ENCODE data around the gene OR2V2.
"Not testable (repeated sequence)": the region's sequence is repeated elsewhere in the genome, so short reads cannot be mapped to it uniquely, and the experiment has no call there.

OR2V2 gene

DNA sequence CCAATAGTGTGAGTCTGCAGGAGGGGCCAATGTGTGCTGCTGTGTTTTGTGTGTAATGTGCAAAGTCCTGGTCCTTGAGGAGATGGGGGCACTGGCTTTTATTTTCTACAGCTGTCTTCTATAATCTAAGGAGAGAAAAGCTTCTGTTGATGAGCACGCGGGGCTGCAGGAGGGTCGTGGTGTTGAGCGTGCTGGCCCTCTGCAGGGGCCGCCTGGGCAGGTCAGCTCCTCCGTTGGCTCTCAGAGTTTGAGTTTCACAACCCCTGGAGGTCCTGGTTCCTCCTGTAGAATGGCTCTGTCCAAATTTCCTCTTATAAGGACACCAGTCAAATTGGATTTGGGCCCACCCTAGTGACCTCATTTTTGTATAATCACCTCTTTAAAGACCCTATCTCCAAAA lies 29.0 kb upstream of the OR2V2 start:
- DNase-seq: no peak

DNA sequence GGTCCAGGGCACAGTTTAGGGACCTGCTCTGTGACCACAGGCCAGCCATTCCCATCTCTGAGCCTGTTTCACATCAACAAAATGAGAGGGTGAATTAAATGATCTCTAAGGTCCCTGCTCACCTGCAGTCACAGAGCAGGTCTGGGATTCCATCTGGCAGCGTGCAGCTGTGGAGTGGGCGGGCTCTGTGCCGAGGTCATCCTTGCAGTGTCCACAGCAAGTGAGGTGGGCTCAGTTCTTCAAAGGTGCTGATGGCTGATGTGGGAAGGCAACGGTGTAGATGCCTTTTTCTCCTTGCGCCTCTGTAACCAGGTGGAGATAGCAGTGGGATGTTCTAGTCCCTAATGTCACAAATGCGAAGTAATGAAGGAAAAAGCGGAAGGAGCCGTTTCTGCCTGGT lies 28.3 kb upstream of the OR2V2 start:
- no peak for DNase-seq

- no peak for DNase-seq
Measured at GRCh38 chr5:181120306-181120705, 27.1 kb upstream of the OR2V2 start.

GRCh38 chr5:181120761-181121160 lies 26.6 kb upstream of the OR2V2 start:
- no peak for DNase-seq

- no peak for DNase-seq
Measured at GRCh38 chr5:181121675-181122561, 25.5 kb upstream of the OR2V2 start.

DNA sequence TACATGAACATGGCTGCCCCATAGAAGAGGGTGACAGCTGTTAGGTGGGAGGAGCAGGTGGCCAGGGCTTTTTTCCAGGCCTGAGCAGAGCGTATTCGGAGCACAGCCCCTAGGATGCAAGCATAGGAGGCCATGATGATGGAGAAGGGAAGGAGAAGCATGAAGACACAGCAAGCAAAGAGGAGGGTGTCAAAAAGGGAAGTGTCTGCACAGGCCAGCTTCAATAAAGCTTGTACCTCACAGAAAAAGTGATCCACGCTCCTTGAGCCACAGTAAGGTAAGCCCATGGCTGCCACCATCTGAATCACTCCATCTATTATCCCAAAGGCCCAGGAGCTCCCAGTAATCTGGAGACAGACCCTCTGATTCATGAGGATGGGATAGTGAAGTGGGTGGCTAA lies 22.9 kb upstream of the OR2V2 start:
- no peak for DNase-seq

- no peak for DNase-seq
Measured at GRCh38 chr5:181126841-181127240, 20.5 kb upstream of the OR2V2 start.

DNA sequence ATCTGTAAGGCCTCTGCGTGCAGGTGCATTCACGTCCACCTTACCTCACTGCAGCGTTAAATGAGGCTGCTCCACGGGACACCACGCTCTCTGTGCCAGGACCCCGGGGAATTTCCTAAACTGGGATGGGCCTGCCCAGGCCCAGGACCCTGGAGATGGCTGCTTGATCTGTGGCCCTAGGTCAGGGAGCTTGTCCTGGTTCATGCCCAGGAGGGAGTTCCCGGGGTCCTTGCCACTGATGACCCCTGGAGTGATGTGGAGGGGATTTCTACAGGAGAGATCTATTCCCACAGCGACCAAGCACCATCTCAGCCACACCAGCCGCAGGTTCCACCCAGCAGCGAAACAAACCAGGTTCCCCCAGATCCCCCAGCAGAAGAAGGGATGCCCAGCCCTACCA lies 19.9 kb upstream of the OR2V2 start:
- DNase-seq: no peak

GRCh38 chr5:181127907-181128626 lies 19.3 kb upstream of the OR2V2 start:
- DNase-seq: no peak

DNA sequence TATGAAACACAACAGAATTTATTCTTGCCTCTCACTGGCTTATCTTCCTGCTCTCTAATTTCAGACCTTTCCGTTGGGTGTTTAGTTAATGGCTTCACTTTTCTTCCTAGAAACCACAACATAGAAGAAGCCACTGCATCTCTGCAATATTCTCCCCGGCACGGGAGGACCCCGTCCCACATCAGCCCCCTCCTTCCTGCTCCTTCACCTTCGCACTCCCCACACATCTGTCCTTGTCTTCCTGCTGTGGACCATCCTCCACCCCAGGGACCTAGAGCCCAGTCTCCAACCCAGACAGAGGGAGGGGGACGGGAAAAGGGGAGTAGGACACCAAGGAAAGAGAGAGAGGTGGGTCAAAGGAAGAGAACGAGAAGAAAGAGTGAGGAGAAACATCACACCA lies 17.8 kb upstream of the OR2V2 start:
- no peak for DNase-seq

GRCh38 chr5:181130081-181130480 lies 17.3 kb upstream of the OR2V2 start:
- DNase-seq: not testable (repeated sequence)

GRCh38 chr5:181130832-181131496 lies 16.4 kb upstream of the OR2V2 start, which contains the start of gene OR2V1:
OR2V1 (minus strand) TSS chr5:181131169; CDS start chr5:181125304, 5,865 bp downstream.
- no peak for DNase-seq

GRCh38 chr5:181131514-181131913 lies 15.9 kb upstream of the OR2V2 start:
- DNase-seq: no peak

DNA sequence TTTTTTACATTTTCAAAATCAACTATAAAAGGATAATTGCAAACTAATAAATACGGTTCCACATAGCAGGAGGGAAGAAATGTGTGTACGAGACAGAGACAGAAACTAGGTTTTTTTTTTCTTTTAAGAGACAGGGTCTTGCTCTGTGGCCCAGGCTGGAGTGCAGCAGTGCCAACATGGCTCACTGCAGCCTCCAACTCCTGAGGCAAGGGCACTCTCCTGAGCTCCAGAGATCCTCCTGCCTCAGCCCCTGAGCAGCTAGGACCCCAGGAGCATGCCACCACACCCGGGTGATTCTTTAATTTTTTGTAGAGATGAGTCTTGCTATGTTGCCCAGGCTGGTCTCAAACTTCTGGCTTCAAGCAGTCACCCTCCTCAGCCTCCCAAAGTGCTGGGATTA lies 14.3 kb upstream of the OR2V2 start:
- DNase-seq: no peak

- DNase-seq: no peak
Measured at GRCh38 chr5:181133610-181134231, 13.7 kb upstream of the OR2V2 start.

DNA sequence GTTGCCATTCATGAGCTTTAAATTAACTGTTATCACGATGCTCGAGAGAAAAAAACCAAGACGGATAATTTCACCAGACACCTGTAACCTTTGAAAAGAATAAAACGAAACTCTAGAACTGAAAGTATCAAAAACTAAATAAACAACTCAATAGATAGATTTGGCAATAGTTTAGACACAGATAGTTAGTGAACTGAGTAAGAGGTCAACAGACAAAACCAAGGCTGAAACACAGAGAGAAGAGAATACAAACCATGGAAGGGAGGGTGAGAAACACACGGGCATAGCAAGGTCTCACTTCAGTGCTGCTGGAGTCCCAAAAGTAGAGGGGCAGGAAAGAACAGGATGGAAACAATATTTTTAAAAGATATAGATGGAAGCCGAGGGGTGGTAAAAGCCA lies 13.1 kb upstream of the OR2V2 start:
- DNase-seq: no peak

- DNase-seq: no peak
Measured at GRCh38 chr5:181136361-181136955, 10.9 kb upstream of the OR2V2 start.

GRCh38 chr5:181138258-181138657 lies 9.1 kb upstream of the OR2V2 start:
- DNase-seq: no peak

GRCh38 chr5:181140766-181141165 lies 6.6 kb upstream of the OR2V2 start:
- DNase-seq: no peak

- no peak for DNase-seq
Measured at GRCh38 chr5:181142054-181142453, 5.3 kb upstream of the OR2V2 start.

DNA sequence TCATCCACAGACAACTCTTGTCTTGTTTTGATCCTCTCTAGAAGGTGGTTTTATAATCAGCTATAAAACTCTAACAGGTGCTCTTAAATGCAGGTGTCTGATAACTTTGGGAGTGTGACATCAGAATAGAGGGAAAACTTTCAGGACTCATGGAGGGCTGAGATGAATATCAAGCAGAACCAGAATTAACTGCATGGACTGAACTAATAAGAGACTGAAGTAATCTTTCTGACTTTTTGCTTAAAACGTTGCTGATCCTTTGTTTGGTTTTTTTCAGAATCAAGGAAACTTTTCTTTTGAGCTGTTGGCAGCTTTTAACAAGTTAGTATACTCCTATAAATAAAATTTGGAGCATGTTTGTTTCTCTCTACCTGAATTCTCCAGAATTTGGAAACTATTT lies 2.3 kb upstream of the OR2V2 start:
- DNase-seq: no peak

GRCh38 chr5:181149355-181149754 lies 2.0 kb downstream of the OR2V2 start:
- DNase-seq: no peak
